Gastroesophageal sphincter (tissue), 3 donors: ENCODE data around the gene SLAIN1.

Experiments used
- CTCF ChIP-seq, 4 experiments: fragments of 200-600 bp in 2 of 4; fragments of 450-650 bp in 2 of 4; sonication (generic) in 1 of 4; IDR thresholded peaks; one replicate each; pipeline ENCODE4 v1.5.1; 2017 to 2019; ENCODE audit warnings: antibody characterized with exemption in 4 of 4, mild to moderate bottlenecking in 2 of 4, moderate library complexity in 2 of 4
- EP300 ChIP-seq: sonication (generic); formaldehyde crosslinking; IDR thresholded peaks from one replicate; pipeline ENCODE4 v1.6.1; 2017; ENCODE audit warnings: antibody characterized with exemption, mild to moderate bottlenecking
- POLR2A ChIP-seq, 2 donors: fragments of 450-650 bp; IDR thresholded peaks; one replicate each; pipeline ENCODE4 v1.6.1; 2017; ENCODE audit warnings: antibody characterized with exemption in 2 of 2, mild to moderate bottlenecking in 2 of 2, moderate library complexity in 1 of 2
- POLR2AphosphoS5 ChIP-seq: sonication (generic); formaldehyde crosslinking; IDR thresholded peaks from one replicate; pipeline ENCODE4 v1.6.1; 2017; ENCODE audit warnings: antibody characterized with exemption

GRCh38 chr13:77703408-77703807 is 5.9 kb downstream of the SLAIN1 start:
- TF ChIP-seq CTCF (IDR thresholded peaks at IDR 0.05) (no peak), POLR2A (IDR thresholded peaks at IDR 0.05) (no peak), POLR2AphosphoS5 (no peak), EP300 (no peak)
